ENCODE results near the gene DRC7. TPM values are rescaled to one million over a fixed set of nuclear protein-coding genes. Genes with fewer than 3 reads are reported as not detected.

Gene DRC7
- total RNA-seq, 1 experiment from 2014 or later, result not detected

DNA sequence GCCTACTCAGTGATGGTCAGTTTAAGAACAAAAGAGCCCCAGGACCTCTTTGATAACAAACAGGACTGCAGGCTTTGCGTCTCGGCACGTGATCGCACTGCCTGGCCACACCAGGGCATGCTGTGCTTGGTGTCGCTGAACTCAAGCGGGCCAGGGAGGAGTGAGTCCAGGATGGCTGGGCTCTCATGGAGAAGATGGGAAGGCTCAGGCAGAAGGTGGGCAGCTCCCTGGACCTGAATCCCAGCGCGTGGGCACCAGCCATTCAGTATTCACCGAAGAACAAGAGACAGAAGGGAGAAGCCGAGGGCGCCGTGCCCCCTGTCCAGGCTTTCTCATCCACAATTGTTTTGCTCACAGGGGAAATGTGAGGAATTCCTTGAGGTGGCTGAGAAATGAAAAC, 52.9 kb downstream of the DRC7 start:
- Mint-ChIP-seq H3K4me3 (no peak overlapping the region), H3K4me1 (0 out of 2 replicates have a peak, but pooled peaks cover 3% of the 10 kb centered on the region), H3K27me3 (ENCODE audit: low read depth) (no peaks in the 10 kb centered on the region), H3K9me3 (no peaks in the 10 kb centered on the region), H3K36me3 (0 out of 2 replicates have a peak, but pooled peaks cover 3% of the 10 kb centered on the region), H3K27ac (0 out of 2 replicates have a peak overlapping the region, but pooled peaks have one; percentile 36)
- CTCF ChIA-PET, result interaction anchor here (1.2 kb wide), 1 partner anchor 284 kb away, joined by 3 read pairs; no protein-coding TSS in a partner anchor
- POLR2A ChIA-PET, result no interaction called here
- TF ChIP-seq JAZF1 (CRISPR knock-in tag; IDR thresholded peaks at IDR 0.05) (no peak), ZNF138 (CRISPR knock-in tag; conservative IDR thresholded peaks at IDR 0.05) (no peak), FOXJ3 (CRISPR knock-in tag; IDR thresholded peaks at IDR 0.05; ENCODE audit: borderline replicate concordance) (no peak)
- ATAC-seq, result no peak
- DNase-seq (ENCODE audit: low spot score), result no peak

DNA sequence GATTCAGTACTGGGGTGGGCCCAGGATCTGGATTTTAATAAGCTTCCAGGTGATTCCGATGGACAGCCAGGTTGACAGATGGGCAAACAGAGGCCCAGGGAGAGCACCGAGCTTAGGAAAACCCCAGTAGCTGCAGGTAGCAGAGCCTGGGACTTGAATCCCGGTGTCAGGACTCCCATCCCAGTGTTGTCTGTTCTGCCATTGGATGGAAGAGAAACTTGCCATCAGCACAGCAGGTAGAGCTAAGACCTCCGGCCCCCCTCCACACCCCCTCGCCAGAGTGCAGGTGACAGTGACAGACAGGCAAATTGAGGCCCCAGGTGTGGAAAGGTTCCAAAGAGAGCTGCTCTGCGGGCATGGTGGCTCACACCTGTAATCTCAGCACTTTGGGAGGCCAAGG, 53.4 kb downstream of the DRC7 start:
- no peak overlapping the region for H3K4me3 Mint-ChIP-seq
- H3K27ac Mint-ChIP-seq, result no peak overlapping the region
- no peaks in the 10 kb centered on the region for H3K27me3 Mint-ChIP-seq (ENCODE audit: low read depth)
- H3K4me1 Mint-ChIP-seq, result no peaks in the 10 kb centered on the region
- no peak for DNase-seq (ENCODE audit: low spot score)
- TF ChIP-seq, protein P1, sequence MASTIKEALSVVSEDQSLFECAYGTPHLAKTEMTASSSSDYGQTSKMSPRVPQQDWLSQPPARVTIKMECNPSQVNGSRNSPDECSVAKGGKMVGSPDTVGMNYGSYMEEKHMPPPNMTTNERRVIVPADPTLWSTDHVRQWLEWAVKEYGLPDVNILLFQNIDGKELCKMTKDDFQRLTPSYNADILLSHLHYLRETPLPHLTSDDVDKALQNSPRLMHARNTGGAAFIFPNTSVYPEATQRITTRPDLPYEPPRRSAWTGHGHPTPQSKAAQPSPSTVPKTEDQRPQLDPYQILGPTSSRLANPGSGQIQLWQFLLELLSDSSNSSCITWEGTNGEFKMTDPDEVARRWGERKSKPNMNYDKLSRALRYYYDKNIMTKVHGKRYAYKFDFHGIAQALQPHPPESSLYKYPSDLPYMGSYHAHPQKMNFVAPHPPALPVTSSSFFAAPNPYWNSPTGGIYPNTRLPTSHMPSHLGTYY (CRISPR knock-in tag; IDR thresholded peaks at IDR 0.05), result no peak
- TF ChIP-seq, protein P2, sequence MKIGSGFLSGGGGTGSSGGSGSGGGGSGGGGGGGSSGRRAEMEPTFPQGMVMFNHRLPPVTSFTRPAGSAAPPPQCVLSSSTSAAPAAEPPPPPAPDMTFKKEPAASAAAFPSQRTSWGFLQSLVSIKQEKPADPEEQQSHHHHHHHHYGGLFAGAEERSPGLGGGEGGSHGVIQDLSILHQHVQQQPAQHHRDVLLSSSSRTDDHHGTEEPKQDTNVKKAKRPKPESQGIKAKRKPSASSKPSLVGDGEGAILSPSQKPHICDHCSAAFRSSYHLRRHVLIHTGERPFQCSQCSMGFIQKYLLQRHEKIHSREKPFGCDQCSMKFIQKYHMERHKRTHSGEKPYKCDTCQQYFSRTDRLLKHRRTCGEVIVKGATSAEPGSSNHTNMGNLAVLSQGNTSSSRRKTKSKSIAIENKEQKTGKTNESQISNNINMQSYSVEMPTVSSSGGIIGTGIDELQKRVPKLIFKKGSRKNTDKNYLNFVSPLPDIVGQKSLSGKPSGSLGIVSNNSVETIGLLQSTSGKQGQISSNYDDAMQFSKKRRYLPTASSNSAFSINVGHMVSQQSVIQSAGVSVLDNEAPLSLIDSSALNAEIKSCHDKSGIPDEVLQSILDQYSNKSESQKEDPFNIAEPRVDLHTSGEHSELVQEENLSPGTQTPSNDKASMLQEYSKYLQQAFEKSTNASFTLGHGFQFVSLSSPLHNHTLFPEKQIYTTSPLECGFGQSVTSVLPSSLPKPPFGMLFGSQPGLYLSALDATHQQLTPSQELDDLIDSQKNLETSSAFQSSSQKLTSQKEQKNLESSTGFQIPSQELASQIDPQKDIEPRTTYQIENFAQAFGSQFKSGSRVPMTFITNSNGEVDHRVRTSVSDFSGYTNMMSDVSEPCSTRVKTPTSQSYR (CRISPR knock-in tag; IDR thresholded peaks at IDR 0.05), result no peak
- TF ChIP-seq FOXP1 (CRISPR knock-in tag; IDR thresholded peaks at IDR 0.05; ENCODE audit: borderline replicate concordance), result no peak
- 0 out of 2 replicates have a peak, but pooled peaks cover 3% of the 10 kb centered on the region for H3K36me3 Mint-ChIP-seq
- ChIA-PET CTCF (interaction anchor here (0.7 to 1.2 kb wide), 4 partner anchors 10 to 284 kb away, joined by 3 to 4 read pairs (median 4); no protein-coding TSS in a partner anchor), POLR2A (no interaction called here)
- H3K9me3 Mint-ChIP-seq, result no peaks in the 10 kb centered on the region
- ATAC-seq, result no peak

DNA sequence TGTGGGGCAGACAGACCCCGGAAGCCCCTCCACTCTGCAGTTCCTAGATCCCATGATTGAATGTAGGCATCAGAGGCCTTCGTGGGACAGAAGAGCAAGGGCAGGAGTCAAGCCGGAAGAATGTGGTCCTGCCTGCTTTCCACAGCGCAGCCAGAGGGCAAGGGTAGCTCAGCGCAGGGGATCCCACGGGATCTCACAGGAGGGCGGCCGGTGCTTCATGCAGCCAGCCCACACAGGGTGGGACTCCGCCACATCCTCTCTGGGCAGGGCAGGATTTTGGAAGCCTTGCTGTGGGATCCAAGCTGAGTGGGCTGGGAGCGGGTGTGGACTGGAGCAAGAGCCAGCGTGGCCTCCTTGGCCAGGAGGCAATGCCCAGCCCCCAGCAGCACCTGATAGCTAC, 54.0 kb downstream of the DRC7 start:
- Mint-ChIP-seq H3K36me3 (0 out of 2 replicates have a peak, but pooled peaks cover 3% of the 10 kb centered on the region), H3K4me1 (no peaks in the 10 kb centered on the region), H3K27me3 (ENCODE audit: low read depth) (no peaks in the 10 kb centered on the region), H3K9me3 (no peaks in the 10 kb centered on the region), H3K27ac (no peak overlapping the region), H3K4me3 (no peak overlapping the region)
- ATAC-seq, result no peak
- no peak for DNase-seq (ENCODE audit: low spot score)
- POLR2A ChIA-PET, result no interaction called here
- CTCF ChIA-PET, result interaction anchor here (0.7 to 1.2 kb wide), 4 partner anchors 9 to 283 kb away, joined by 3 to 4 read pairs (median 4); no protein-coding TSS in a partner anchor
- TF ChIP-seq, protein P3, sequence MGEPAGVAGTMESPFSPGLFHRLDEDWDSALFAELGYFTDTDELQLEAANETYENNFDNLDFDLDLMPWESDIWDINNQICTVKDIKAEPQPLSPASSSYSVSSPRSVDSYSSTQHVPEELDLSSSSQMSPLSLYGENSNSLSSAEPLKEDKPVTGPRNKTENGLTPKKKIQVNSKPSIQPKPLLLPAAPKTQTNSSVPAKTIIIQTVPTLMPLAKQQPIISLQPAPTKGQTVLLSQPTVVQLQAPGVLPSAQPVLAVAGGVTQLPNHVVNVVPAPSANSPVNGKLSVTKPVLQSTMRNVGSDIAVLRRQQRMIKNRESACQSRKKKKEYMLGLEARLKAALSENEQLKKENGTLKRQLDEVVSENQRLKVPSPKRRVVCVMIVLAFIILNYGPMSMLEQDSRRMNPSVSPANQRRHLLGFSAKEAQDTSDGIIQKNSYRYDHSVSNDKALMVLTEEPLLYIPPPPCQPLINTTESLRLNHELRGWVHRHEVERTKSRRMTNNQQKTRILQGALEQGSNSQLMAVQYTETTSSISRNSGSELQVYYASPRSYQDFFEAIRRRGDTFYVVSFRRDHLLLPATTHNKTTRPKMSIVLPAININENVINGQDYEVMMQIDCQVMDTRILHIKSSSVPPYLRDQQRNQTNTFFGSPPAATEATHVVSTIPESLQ (CRISPR knock-in tag; IDR thresholded peaks at IDR 0.05), result no peak
- TF ChIP-seq, protein P4, sequence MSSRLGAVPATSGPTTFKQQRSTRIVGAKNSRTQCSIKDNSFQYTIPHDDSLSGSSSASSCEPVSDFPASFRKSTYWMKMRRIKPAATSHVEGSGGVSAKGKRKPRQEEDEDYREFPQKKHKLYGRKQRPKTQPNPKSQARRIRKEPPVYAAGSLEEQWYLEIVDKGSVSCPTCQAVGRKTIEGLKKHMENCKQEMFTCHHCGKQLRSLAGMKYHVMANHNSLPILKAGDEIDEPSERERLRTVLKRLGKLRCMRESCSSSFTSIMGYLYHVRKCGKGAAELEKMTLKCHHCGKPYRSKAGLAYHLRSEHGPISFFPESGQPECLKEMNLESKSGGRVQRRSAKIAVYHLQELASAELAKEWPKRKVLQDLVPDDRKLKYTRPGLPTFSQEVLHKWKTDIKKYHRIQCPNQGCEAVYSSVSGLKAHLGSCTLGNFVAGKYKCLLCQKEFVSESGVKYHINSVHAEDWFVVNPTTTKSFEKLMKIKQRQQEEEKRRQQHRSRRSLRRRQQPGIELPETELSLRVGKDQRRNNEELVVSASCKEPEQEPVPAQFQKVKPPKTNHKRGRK (CRISPR knock-in tag; IDR thresholded peaks at IDR 0.05; ENCODE audit: borderline replicate concordance), result no peak
- no peak for TF ChIP-seq TEAD1 (CRISPR knock-in tag; IDR thresholded peaks at IDR 0.05)
- TF ChIP-seq, protein P5, sequence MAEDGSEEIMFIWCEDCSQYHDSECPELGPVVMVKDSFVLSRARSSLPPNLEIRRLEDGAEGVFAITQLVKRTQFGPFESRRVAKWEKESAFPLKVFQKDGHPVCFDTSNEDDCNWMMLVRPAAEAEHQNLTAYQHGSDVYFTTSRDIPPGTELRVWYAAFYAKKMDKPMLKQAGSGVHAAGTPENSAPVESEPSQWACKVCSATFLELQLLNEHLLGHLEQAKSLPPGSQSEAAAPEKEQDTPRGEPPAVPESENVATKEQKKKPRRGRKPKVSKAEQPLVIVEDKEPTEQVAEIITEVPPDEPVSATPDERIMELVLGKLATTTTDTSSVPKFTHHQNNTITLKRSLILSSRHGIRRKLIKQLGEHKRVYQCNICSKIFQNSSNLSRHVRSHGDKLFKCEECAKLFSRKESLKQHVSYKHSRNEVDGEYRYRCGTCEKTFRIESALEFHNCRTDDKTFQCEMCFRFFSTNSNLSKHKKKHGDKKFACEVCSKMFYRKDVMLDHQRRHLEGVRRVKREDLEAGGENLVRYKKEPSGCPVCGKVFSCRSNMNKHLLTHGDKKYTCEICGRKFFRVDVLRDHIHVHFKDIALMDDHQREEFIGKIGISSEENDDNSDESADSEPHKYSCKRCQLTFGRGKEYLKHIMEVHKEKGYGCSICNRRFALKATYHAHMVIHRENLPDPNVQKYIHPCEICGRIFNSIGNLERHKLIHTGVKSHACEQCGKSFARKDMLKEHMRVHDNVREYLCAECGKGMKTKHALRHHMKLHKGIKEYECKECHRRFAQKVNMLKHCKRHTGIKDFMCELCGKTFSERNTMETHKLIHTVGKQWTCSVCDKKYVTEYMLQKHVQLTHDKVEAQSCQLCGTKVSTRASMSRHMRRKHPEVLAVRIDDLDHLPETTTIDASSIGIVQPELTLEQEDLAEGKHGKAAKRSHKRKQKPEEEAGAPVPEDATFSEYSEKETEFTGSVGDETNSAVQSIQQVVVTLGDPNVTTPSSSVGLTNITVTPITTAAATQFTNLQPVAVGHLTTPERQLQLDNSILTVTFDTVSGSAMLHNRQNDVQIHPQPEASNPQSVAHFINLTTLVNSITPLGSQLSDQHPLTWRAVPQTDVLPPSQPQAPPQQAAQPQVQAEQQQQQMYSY (CRISPR knock-in tag; IDR thresholded peaks at IDR 0.05), result no peak
- TF ChIP-seq ZNF317 (CRISPR knock-in tag; IDR thresholded peaks at IDR 0.05; ENCODE audit: borderline replicate concordance, low read depth), result no peak
- TF ChIP-seq, protein P6, sequence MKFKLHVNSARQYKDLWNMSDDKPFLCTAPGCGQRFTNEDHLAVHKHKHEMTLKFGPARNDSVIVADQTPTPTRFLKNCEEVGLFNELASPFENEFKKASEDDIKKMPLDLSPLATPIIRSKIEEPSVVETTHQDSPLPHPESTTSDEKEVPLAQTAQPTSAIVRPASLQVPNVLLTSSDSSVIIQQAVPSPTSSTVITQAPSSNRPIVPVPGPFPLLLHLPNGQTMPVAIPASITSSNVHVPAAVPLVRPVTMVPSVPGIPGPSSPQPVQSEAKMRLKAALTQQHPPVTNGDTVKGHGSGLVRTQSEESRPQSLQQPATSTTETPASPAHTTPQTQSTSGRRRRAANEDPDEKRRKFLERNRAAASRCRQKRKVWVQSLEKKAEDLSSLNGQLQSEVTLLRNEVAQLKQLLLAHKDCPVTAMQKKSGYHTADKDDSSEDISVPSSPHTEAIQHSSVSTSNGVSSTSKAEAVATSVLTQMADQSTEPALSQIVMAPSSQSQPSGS (CRISPR knock-in tag; IDR thresholded peaks at IDR 0.05; ENCODE audit: borderline replicate concordance, low read depth), result no peak
- TF ChIP-seq, protein P7, sequence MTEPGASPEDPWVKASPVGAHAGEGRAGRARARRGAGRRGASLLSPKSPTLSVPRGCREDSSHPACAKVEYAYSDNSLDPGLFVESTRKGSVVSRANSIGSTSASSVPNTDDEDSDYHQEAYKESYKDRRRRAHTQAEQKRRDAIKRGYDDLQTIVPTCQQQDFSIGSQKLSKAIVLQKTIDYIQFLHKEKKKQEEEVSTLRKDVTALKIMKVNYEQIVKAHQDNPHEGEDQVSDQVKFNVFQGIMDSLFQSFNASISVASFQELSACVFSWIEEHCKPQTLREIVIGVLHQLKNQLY (CRISPR knock-in tag; IDR thresholded peaks at IDR 0.05), result no peak
- TF ChIP-seq, protein P8, sequence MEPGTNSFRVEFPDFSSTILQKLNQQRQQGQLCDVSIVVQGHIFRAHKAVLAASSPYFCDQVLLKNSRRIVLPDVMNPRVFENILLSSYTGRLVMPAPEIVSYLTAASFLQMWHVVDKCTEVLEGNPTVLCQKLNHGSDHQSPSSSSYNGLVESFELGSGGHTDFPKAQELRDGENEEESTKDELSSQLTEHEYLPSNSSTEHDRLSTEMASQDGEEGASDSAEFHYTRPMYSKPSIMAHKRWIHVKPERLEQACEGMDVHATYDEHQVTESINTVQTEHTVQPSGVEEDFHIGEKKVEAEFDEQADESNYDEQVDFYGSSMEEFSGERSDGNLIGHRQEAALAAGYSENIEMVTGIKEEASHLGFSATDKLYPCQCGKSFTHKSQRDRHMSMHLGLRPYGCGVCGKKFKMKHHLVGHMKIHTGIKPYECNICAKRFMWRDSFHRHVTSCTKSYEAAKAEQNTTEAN (CRISPR knock-in tag; IDR thresholded peaks at IDR 0.05), result no peak
- TF ChIP-seq SMAD3 (CRISPR knock-in tag; IDR thresholded peaks at IDR 0.05; ENCODE audit: borderline replicate concordance), result no peak

Data from WTC11 (cell line).